GM21717 (cell line): Measurements from ENCODE around the gene CLEC2B.

ENCODE experiments used
- ATAC-seq: cut with Tn5 transposase; IDR thresholded peaks from one replicate; pipeline ENCODE4 v1.9.1; 2021; ENCODE audit warnings: mild to moderate bottlenecking, moderate library complexity; ENCODE audit not compliant: unreplicated experiment

The CLEC2B gene

GRCh38 chr12:9810671-9811070, 58.5 kb downstream of the CLEC2B start:
- ATAC-seq = no peak

DNA sequence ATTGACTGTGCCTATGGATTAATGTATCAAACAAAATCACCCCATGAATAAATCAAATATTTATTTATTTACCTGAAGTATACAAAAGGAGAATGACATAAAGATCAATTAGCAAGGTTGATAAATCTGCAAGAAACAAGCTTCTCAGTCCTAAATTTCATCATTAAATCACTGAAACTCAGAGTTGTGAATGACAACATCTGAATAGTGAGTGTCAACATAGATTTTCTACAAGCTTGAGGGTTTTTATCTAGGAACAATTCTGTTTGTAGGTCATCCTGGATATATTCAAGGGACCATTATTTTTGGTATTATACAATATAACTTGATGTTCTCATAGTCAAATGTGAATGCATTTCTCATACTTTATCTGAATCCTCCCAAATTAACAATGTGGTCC, 59.3 kb downstream of the CLEC2B start:
- no peak for ATAC-seq

DNA sequence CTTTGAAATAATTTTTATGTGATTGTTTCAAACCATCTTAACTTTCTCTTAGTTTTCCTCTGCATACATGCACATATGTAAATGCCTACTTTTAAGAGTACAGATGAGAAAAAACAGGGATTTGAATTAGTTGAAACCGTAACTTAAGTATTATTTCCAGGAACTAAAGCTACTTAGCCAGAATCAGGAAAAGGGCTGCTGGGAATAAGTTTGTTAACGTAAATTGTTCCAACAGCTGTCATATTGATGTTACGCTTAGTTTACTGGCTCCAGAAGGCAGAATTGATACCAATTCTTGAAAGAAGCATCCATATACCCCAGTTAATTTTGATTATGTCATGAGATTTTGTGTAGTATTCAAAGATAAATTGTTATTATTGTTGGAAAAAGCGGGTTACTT, 59.8 kb downstream of the CLEC2B start:
- no peak for ATAC-seq

DNA sequence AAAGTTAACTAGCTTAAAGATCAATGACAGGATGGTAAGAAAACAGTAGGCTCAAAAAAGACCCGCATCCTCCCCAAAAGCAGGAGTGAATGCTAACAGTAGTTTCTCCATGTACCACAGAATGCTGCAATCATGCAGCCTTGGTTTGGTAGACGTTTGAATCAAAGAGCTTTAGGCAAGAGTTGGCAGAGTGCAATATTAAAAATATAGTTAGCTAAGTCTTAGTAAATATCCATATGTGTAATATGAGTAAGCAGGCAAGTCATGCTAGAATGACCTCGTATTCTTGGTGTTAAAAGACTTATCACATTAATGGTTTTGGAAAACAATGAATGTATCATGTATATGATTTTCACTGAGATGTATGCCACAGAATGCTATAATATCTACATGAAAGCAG, 60.6 kb downstream of the CLEC2B start:
- no peak for ATAC-seq

GRCh38 chr12:9806714-9807113, 62.4 kb downstream of the CLEC2B start:
- no peak for ATAC-seq

DNA sequence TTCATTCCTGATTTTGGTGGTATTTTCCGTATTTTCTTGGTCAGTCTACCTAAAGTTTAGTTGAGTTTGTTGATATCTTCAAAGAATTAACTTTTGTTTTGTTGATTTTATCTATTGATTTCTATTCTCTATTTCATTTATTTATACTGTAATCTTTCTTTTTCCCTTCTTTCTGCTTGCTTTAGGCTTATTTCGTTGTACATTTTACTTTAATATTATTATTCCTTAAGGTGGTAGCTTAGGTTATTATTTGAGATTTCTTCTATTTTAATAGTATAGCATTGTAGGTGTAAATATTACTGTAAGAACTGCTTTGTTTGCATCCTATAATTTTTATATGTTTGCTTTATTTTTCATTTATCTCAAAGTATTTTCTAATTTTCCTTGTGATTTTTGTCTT, 63.3 kb downstream of the CLEC2B start:
- ATAC-seq = no peak
